Stimulated activated CD4-positive, alpha-beta T cell treated with anti-CD3 and anti-CD28 coated beads, TNF-alpha, amount 100 ng/mL, for 24 hours (primary cell): ENCODE measurements around the gene LRRN3.

ENCODE experiments used
- DNase-seq, 3 experiments: peaks; one replicate each; pipeline ENCODE4 v3.0.0-alpha.2; 2020; ENCODE audit warnings: low read depth in 3 of 3

The LRRN3 gene

GRCh38 chr7:111164442-111164841 lies 73.5 kb downstream of the LRRN3 start:
- DNase-seq: no peak

DNA sequence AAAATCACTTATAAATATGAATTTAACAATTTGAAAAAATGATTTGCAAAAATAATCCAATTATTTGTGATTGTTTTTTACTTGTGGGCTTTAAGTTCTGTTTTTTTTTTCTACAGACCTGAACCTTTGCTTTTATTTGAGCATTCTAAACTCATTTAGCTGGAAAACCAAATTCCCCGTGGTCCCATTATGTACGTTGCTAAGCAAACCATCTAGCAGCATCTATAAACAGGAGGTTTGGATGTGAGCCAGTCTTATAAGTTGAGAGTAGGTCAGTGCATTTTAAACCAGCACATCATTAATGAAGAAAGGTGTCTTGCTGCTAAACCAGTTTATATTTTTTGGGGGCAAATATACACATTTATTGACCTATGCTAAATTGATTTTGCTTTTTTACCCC lies 77.3 kb downstream of the LRRN3 start:
- no peak for DNase-seq

GRCh38 chr7:111172564-111173257 lies 81.8 kb downstream of the LRRN3 start:
- DNase-seq: no peak

DNA sequence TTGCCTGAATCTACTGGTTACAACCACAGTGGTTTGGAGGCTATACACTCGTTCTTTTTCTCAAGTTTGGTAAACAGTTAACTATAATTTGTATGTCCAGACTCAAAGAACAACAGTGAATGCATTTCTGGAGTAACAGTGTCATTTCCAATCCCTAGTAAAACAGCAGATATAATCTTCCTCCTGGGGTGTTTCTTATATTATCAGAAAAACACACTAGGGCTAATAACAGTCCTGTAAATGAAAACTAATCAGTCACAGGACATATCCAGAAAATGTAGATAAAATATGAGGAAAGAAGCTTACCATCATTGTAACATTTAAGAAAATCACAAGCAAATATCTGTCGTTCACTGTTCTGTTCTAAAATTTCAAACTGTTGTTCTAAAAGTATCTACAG lies 82.6 kb downstream of the LRRN3 start:
- no peak for DNase-seq

DNA sequence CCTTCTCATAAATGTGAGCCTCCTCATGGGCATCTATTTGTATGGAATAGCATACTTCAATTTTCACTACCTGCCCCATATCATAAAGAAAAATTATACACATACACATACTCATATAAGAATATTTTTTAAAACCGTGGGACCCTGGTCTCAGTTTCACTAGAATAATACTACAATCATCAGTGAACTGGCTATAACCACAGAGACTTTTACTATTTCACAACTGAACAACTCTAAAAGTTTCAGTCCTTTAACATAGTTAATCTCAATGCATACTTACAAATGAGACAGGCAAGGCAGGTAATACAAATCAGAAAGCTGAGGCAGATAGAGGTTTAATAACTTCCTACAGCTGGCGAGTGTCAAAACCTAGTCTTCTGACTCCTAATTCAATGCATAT lies 83.1 kb downstream of the LRRN3 start:
- DNase-seq: no peak

DNA sequence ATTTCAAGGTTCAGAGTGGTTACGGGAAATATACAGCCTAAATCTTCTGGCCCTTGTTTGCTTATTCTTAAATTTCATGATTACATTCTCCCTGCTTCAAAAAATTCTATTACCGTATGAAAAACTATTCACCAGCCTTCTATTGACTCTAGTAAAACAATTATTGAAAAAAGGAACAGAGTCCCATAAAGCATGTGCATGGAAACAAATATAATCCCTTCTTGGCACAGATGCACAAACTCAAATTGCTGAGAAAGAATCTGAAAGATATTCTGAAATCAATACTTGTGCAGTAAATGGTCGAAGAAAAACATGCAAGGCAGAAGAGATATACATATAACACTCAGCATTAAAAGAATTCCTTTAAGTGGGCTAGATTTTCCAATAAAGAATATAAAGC lies 83.6 kb downstream of the LRRN3 start:
- DNase-seq: no peak
